ENCODE results near the gene PPP2R3C.

GRCh38 chr14:35134329-35135123 is 12.7 kb upstream of the PPP2R3C start:
- TF ChIP-seq CTCF (conservative IDR thresholded peaks at IDR 0.05) (no peak), ZFX (IDR thresholded peaks at IDR 0.05) (no peak)

Measured in C4-2B (cell line).